HG02571 (cell line): ENCODE data around the gene PATL2.
"Not testable (repeated sequence)": the region's sequence is repeated elsewhere in the genome, so short reads cannot be mapped to it uniquely, and the experiment has no call there.

Experiments used
- ATAC-seq: cut with Tn5 transposase; IDR thresholded peaks from one replicate; pipeline ENCODE4 v1.9.1; 2021; ENCODE audit warnings: mild to moderate bottlenecking, moderate library complexity; ENCODE audit not compliant: unreplicated experiment

Gene PATL2

DNA sequence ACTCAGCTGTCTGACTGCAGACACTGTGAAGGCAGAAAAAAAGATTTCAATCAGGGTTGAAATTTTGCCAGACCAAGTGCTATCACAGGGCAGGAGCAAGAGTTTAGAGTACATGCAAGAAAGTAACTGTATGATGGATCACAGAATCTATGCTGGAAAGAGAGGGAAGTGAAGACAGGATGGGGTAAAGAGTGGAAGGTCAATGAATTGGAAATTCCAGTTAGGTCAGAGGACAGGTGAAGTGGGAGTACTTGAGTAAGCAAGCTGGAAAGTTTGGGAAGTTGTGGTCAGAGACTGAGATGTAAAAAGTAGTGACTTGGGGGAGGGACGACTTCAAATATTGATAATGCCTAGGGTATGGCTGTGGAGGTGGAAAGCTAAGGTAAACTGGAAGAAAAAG, 54.8 kb downstream of the PATL2 start:
- ATAC-seq = no peak

DNA sequence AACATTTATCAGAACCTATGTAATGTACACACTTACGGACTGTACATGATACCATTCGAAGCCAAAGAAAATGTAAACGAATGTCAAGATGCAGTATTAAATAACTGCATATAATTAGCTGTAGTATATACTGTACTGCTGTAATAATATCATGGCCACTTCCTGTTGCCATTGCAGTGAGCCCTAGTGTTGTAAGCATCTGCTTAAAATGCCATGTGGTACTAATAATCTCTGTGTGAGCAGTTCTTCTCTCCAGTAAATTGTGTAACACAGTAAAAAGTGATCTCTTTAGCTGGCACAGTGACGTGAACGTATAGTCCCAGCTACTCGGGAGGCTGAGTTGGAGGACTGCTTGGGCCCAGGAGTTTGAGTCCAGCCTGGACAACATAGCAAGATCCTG, 56.3 kb downstream of the PATL2 start:
- no peak for ATAC-seq

DNA sequence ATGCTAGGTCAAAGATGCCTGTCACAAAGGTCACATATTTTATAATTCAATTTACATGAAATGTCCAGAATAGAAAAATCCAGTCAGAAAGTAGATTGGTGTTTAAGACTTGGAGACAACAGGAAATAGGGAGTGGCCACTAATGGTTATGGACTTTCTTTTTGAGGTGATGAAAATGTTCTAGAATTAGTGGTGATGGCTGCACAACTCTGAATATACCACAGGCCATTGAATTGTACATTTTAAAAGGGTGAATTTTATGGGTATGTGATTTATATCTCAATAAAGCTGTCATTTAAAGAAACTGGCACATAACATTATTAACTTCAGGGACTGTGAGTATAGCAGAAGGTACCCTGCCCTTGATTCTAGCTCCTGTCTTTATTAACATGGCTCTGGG, 63.5 kb downstream of the PATL2 start:
- ATAC-seq = no peak

DNA sequence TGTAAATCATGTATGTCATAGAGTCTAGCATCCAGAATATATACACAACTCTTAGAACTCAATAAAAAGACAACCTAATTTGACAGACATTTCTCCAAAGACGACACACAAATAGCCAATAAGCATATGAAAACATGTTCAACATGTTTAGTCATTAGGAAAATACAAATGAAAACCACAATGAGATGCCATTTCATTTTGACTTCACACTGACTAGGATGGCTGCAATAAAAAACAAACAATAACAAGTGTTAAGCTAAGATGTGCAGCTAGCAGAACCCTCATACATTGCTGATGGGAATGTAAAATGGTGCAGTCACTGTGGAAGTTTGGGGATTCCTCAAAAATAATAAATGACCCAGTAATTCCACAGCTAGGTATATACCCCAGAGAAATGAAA, 64.1 kb downstream of the PATL2 start:
- ATAC-seq = no peak

DNA sequence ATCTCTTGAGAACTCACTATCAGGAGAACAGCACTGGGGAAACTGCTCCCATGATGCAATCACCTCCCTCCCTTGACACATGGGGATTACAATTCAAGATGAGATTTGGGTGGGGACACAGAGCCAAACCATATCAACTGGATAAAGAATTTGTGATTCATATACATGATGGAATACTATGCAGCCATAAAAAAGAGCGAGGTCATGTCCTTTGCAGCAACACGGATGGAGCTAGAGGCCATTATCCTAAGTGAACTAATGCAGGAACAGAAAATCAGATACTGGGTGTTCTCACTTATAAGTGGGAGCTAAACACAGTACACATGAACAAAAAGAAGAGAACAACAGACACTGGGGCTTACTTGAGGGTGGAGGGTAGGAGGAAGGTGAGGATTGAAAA, 64.7 kb downstream of the PATL2 start:
- ATAC-seq = no peak

DNA sequence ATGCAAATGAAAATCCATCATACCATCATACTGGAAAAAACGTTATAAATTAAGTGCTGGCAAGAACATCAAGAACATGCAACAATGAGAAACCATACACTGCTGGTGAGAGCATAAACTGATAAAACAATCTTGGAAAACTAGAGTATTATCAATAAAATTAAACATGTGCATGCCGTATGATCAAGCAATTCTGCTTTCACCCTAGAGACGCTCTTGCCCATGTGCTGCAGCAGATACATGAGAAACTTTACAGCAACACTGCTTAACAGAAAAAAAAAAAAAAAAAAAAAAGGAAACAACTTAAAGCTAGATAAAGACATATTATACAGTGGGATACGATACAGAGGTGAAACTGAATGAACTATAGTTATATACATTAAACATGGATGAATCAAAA, 69.5 kb downstream of the PATL2 start:
- no peak for ATAC-seq

DNA sequence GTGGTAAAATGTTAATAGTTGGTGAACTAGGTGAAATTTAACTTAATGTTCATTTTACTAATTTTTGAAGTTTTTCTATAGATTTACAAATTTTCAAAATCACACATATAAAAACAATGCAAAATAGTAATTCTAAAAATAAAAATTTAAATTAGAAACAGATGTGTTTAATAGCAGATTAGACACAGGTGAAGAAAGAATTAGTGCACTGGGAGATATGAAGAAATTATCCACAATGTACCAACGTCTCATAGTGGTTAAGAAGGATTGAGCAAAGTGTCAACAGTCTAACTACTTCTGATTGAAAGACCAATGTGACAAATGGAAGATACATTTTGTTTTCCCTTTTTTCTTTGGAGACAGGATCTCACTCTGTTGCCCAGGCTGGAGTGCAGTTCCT, 74.1 kb downstream of the PATL2 start:
- ATAC-seq = no peak

DNA sequence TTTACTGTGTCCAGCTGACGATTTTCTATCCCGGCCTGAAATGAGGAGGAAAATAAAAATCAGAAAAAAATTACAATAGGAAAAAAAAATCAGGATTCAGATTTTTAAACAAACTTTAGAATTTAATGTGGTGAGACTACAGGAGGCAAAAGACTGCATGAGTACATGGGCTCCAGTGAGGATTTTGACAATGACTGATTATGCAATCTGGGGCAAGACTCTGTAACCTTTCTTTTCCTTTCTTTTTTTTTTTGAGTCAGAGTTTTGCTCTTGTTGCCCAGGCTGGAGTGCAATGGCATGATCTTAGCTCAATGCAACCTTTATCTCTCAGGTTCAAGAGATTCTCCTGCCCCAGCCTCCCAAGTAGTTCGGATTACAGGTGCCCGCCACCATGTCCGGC, 77.5 kb downstream of the PATL2 start:
- ATAC-seq = no peak

DNA sequence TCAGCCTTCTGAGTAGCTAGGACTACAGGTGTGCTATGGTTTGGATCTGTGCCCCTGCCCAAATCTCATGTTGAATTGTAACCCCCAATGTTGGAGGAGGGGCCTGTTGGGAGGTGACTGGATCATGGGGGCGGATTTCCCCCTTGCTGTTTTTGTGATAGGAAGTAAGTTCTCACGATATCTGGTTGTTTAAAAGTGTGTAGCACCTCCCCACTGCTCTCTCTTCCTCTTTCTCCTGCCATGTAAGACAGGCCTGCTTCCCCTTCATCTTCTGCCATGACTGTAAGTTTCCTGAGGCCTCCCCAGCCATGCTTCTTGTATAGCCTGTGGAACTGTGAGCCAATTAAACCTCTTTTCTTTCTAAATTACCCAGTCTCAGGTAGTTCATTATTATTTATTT, 85.8 kb downstream of the PATL2 start:
- ATAC-seq = not testable (repeated sequence)

DNA sequence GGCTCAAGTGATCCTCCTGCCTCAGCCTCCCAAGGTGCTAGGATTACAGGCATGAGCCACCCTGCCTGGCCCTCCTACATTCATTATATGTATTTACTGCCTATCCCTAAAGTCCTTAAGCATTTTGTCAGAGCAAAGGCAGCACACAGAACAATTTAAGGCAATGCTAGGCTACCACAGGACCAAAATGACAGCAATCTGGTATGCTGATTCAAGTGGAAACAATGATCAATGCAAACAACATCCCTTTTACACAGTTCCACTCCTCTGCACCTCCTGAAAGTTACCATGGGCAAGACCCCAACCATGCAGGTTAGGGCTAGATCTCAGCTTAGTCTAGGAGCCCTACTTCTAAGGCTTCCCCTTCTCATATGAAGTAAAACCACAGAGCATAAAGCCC, 87.9 kb downstream of the PATL2 start:
- no peak for ATAC-seq

DNA sequence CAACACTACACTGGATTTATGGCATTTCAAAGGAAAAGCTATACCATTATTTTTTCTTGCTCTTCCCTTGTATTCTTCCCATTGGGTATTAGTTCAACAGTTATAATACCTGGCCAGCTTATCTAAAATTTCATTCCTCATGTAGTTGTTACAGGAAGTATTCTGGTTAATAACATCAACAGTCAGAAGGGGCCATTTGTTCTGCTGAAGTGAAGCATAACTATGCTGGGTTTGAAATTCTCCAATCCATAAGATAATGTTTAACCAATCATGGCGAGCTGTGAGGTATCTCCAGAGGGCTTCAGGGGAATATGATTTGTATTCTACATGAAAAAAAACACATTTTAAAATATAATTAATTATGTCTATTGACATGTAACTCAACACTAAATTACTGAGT, 91.0 kb downstream of the PATL2 start:
- ATAC-seq = no peak

DNA sequence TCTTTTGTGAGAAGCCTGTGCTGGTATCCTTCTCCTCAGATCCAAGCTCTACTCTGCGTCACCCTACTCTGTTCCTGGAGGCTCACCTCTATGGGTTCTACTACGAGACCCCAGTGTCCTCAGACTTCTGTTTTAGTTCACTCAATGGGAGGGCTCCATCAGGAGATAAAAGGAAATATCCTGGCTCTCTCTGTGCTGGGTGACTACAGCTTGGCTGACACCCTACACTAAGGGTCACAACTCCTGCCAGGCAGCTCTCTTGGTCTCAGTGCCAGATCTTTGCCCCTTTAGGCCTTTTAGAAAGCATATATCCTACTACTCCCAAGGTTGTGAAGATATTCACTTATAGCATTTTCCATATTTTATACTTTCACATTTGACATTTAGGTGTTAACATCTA, 94.1 kb downstream of the PATL2 start:
- no peak for ATAC-seq
